GM10248 (cell line): ENCODE measurements around the gene CELF5.
"Not testable (repeated sequence)": the region's sequence is repeated elsewhere in the genome, so short reads cannot be mapped to it uniquely, and the experiment has no call there.

ENCODE experiments used
- CTCF ChIA-PET: fragments of 300-600 bp; sonication (Branson Sonifier 250); formaldehyde crosslinking; extraction: SDS; loops from one replicate; lab custom pipeline; 2021; ENCODE audit warnings: antibody characterized with exemption; lab: Yijun Ruan, JAX
- POLR2A ChIA-PET: fragments of 350-650 bp; sonication (Branson Sonifier 250); formaldehyde crosslinking; extraction: SDS; loops from one replicate; lab custom pipeline; 2020; ENCODE audit warnings: antibody characterized with exemption; lab: Yijun Ruan, JAX
- DNase-seq: peaks from one replicate; pipeline ENCODE4 v3.0.0; 2012; ENCODE audit errors: extremely low spot score
- TF ChIP-seq, protein P1 (sequence below): IDR thresholded peaks from 2 replicates; pipeline ENCODE4 v1.5.1; 2012; ENCODE audit warnings: mild to moderate bottlenecking, low read depth; ENCODE audit errors: extremely low read depth, missing control alignments, control extremely low read depth

The CELF5 gene

GRCh38 chr19:3293560-3293959 is 69.1 kb downstream of the CELF5 start:
- TF ChIP-seq, protein P1, sequence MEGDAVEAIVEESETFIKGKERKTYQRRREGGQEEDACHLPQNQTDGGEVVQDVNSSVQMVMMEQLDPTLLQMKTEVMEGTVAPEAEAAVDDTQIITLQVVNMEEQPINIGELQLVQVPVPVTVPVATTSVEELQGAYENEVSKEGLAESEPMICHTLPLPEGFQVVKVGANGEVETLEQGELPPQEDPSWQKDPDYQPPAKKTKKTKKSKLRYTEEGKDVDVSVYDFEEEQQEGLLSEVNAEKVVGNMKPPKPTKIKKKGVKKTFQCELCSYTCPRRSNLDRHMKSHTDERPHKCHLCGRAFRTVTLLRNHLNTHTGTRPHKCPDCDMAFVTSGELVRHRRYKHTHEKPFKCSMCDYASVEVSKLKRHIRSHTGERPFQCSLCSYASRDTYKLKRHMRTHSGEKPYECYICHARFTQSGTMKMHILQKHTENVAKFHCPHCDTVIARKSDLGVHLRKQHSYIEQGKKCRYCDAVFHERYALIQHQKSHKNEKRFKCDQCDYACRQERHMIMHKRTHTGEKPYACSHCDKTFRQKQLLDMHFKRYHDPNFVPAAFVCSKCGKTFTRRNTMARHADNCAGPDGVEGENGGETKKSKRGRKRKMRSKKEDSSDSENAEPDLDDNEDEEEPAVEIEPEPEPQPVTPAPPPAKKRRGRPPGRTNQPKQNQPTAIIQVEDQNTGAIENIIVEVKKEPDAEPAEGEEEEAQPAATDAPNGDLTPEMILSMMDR = no peak

DNA sequence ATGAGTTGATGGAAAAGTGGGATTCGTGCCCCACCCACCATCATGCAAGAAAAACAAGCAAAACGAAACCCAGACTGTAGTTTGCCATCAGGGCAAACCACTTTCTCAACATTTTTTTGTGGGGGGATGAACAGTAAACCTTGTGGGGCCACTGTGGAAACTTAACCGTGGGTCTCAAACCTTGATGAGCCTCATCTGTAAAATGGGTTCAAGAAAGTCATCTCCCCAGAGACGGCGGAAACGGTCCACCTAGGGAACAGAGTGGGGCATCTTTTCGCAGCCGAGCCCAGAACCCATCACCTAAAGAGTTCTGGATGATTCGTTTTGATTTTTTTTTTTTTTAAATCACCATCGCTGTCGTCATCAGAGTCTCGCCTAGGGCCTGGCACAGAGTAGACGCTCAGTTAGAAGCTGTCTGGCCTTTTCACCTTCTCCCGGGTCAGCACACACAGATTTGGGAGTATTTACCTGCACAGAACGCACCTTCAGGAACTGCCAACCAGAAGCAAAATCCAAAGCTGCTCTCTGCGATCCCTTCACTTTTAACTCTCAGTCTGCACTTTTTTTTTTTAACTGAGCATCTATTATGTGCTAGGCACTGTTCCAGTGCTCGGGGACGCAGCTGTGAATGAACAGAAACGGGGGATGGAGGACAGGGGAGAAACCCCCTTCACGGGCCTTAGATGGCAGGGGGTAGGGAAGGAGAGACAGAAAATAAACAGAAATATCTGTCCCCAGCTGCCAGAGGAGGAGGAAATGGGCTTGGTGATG is 69.8 kb downstream of the CELF5 start:
- TF ChIP-seq, protein P1 = no peak
- POLR2A ChIA-PET = no interaction called here
- CTCF ChIA-PET = interaction anchor here (1.7 kb wide), 1 partner anchor 10 kb away, joined by 4 read pairs; no protein-coding TSS in a partner anchor
- no peak for DNase-seq

More at GRCh38 chr19:3293560-3293959, 69.1 kb downstream of the CELF5 start:
- ChIA-PET POLR2A (no interaction called here), CTCF (interaction anchor here (1.7 kb wide), 1 partner anchor 9 kb away, joined by 4 read pairs; no protein-coding TSS in a partner anchor)
- no peak for DNase-seq

GRCh38 chr19:3295581-3295980 is 71.1 kb downstream of the CELF5 start:
- TF ChIP-seq, protein P1 = no peak
- ChIA-PET POLR2A (no interaction called here), CTCF (no interaction called here)
- no peak for DNase-seq

- no peak for DNase-seq
- ChIA-PET POLR2A (no interaction called here), CTCF (no interaction called here)
- TF ChIP-seq, protein P1 = no peak
Observed at GRCh38 chr19:3296034-3296433, 71.6 kb downstream of the CELF5 start.

DNA sequence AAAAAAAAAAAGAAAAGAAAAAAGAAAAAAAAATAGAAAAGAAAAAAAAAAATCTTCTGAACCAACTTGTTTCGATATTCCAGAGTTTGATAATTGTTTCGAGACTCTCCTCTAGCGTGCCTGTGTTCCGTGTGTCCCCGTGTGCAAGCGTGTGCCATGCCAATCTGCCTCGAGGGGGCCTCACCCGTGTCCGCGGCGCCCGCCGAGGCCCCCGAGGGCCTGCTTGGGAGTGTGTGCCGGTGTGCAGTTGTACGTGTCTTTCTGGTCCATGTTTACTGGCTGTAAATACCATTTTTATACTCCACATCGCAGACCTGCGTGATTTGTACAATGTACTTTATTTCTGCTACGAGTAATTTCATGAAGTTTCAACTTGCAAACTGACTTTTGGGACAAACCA is 72.0 kb downstream of the CELF5 start:
- TF ChIP-seq, protein P1 = no peak
- POLR2A ChIA-PET = no interaction called here
- no peak for DNase-seq
- CTCF ChIA-PET = no interaction called here

DNA sequence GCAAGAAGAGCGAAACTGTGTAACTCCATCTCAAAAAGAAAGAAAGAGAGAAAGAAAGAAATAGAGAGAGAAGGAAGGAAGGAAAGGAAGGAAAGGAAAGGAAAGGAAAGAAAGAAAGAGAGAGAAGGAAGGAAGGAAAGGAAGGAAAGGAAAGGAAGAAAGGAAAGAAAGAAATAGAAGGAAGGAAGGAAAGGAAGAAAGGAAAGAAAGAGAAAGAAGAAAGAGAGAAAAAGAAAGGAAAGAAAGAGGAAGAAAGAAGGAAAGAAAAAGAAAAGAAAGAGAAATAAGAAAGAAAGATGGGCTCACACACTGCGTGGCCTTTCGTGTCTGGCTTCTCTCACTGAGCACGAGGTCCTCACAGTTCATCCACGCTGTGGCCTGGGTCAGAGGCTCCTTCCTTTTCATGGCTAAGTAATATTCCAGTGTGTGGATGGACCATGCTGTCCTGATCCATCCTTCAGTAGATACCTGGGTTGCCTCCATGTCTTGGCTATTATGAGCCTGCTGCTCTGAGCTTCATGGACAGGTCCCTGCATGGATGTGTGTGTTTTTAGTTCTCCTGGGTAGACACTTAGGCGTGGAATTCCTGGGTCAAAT is 74.5 kb downstream of the CELF5 start:
- DNase-seq = no peak
- POLR2A ChIA-PET = no interaction called here
- CTCF ChIA-PET = no interaction called here
- TF ChIP-seq, protein P1 = no peak

DNA sequence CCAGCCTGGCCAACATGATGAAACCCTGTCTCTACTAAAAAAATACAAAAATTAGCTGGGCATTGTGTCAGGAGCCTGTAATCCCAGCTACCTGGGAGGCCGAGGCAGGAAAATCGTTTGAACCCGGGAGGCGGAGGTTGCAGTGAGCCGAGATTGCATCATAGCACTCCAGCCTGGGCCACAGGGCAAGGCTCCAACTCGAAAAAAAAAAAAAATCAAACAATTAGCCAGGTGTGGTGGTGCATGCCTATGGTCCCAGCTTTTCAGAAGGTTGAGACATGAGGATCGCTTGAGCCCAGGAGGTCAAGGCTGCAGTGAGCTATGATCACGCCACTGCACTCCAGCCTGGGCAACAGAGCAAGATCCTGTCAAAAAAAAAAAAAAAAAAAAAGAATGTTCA is 76.1 kb downstream of the CELF5 start:
- POLR2A ChIA-PET, DNase-seq, CTCF ChIA-PET: not testable (repeated sequence)
